HL-60 (cell line): ENCODE data around the gene KCNJ15.

Source experiments
- DNase-seq, 2 experiments: peaks; one replicate each; pipeline ENCODE4 v3.0.0-alpha.2; 2010 to 2020; ENCODE audit warnings: low read depth in 1 of 2, low spot score in 1 of 2
- H3K27ac ChIP-seq: fragments of 250-450 bp; sonication (Bioruptor Pico); replicated peaks from 2 replicates; pipeline ENCODE4 v1.5.1; 2020; ENCODE audit warnings: mild to moderate bottlenecking, moderate library complexity
- H3K27me3 ChIP-seq: fragments of 250-450 bp; sonication (Bioruptor Pico); 2 replicates; pipeline ENCODE4 v1.5.1; 2021; ENCODE audit warnings: mild to moderate bottlenecking, moderate library complexity; ENCODE audit not compliant: insufficient read depth, poor library complexity, severe bottlenecking
- H3K4me3 ChIP-seq: replicated peaks from 2 replicates; pipeline ENCODE4 v1.5.1; 2011; ENCODE audit warnings: mild to moderate bottlenecking, control low read depth, low read length; ENCODE audit not compliant: insufficient read depth
- CTCF ChIP-seq: IDR thresholded peaks from one replicate; pipeline ENCODE4 v1.5.1; 2011; ENCODE audit warnings: low read length, control low read depth, inconsistent platforms; ENCODE audit not compliant: insufficient read depth
- GABPA ChIP-seq: IDR thresholded peaks from 2 replicates; pipeline ENCODE4 v1.6.1; 2012; ENCODE audit warnings: low read depth
- POLR2AphosphoS5 ChIP-seq: IDR thresholded peaks from 2 replicates; pipeline ENCODE4 v1.6.1; 2012; ENCODE audit warnings: low read depth
- REST ChIP-seq: IDR thresholded peaks from 2 replicates; pipeline ENCODE4 v1.6.1; 2012; ENCODE audit warnings: low read depth; ENCODE audit not compliant: insufficient replicate concordance
- SPI1 ChIP-seq: IDR thresholded peaks from 2 replicates; pipeline ENCODE4 v1.6.1; 2012; ENCODE audit warnings: low read depth, mild to moderate bottlenecking, borderline replicate concordance

KCNJ15 gene

DNA sequence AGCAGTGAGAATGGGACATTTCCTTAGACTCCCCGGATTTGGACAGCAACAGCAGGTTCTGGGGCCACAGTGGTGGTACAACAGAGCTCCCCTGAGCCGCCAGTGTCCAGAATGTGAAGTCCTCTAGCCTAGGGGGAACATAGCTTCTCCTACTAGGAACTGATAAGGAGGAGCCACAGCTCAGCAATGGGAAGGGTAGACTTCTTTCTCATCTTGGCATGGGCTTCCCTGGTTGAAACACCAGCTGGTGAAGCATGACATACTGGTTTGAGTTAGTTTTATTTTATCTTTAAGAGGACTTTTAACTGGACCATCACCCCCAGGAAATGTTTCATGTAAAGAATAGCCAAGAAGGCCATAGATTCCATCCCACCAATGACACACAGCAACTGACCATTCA, 68.4 kb downstream of the KCNJ15 start:
- Histone ChIP-seq H3K27ac (no peak overlapping the region), H3K27me3 (no peaks in the 10 kb centered on the region), H3K4me3 (no peak overlapping the region)
- DNase-seq, result no peak
- no peak for TF ChIP-seq SPI1
- no peak for TF ChIP-seq REST
- TF ChIP-seq GABPA, result no peak
- no peak for TF ChIP-seq POLR2AphosphoS5
- TF ChIP-seq CTCF, result no peak

GRCh38 chr21:38325731-38326420, 69.1 kb downstream of the KCNJ15 start:
- Histone ChIP-seq H3K27ac (no peak overlapping the region), H3K4me3 (no peak overlapping the region), H3K27me3 (no peaks in the 10 kb centered on the region)
- DNase-seq, result no peak
- TF ChIP-seq CTCF (no peak), POLR2AphosphoS5 (no peak), REST (no peak), SPI1 (no peak), GABPA (no peak)

DNA sequence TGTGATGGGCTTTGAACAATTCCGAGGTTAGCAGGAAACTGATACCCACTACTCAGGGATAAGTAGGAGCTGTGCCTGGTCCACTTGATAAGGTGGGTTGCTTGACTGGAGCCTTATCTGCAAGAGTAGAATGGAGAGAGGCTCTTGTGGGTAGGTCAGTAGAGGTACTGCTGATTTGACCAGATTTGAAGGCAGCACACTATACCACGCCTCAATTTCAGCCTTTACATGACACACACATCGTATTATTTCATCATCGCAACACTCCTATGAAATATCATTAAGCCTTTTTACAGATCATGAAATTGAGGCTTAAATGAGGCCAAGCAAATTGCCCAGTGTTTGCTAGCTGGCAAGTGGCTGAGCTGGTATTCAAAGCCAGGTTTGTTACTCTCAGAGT, 69.6 kb downstream of the KCNJ15 start:
- no peak for TF ChIP-seq SPI1
- no peak for TF ChIP-seq GABPA
- TF ChIP-seq CTCF, result no peak
- TF ChIP-seq REST, result no peak
- no peak for TF ChIP-seq POLR2AphosphoS5
- H3K4me3 ChIP-seq, result no peak overlapping the region
- no peak for DNase-seq
- no peaks in the 10 kb centered on the region for H3K27me3 ChIP-seq
- no peak overlapping the region for H3K27ac ChIP-seq
